KMS-11 (cell line): ENCODE measurements around the gene COMTD1.

ENCODE experiments used
- H2AFZ ChIP-seq: fragments of 200-600 bp; sonication (generic); 2 replicates; pipeline ENCODE4 v1.6.1; 2016; ENCODE audit warnings: antibody characterized with exemption, mixed run types, low read depth
- H3K27ac ChIP-seq: fragments of 200-600 bp; sonication (generic); 2 replicates; pipeline ENCODE4 v1.6.1; 2016; ENCODE audit warnings: mild to moderate bottlenecking, mixed run types
- H3K27me3 ChIP-seq: fragments of 200-600 bp; sonication (generic); 2 replicates; pipeline ENCODE4 v1.6.1; 2017; ENCODE audit warnings: mild to moderate bottlenecking, low read depth, mixed run types, moderate library complexity; ENCODE audit not compliant: insufficient read depth
- H3K36me3 ChIP-seq: fragments of 200-600 bp; sonication (generic); 2 replicates; pipeline ENCODE4 v1.6.1; 2017; ENCODE audit warnings: mild to moderate bottlenecking, mixed run types; ENCODE audit not compliant: insufficient read depth
- H3K4me1 ChIP-seq: fragments of 200-600 bp; sonication (generic); 2 replicates; pipeline ENCODE4 v1.6.1; 2016; ENCODE audit warnings: mild to moderate bottlenecking, low read depth, mixed run types; ENCODE audit not compliant: poor library complexity, severe bottlenecking
- H3K4me2 ChIP-seq: fragments of 200-600 bp; sonication (generic); 2 replicates; pipeline ENCODE4 v1.7.0; 2016; ENCODE audit warnings: mild to moderate bottlenecking, mixed run types
- H3K4me3 ChIP-seq: fragments of 200-600 bp; sonication (generic); IDR thresholded peaks from 2 replicates; pipeline ENCODE4 v1.6.1; 2017; ENCODE audit warnings: low read depth, low read length, mixed read lengths; ENCODE audit not compliant: insufficient read depth
- H3K79me2 ChIP-seq: fragments of 200-600 bp; sonication (generic); 2 replicates; pipeline ENCODE4 v1.6.1; 2016; ENCODE audit warnings: low read depth, mixed run types; ENCODE audit not compliant: insufficient read depth
- H3K9ac ChIP-seq: fragments of 200-600 bp; sonication (generic); 2 replicates; pipeline ENCODE4 v1.6.1; 2016; ENCODE audit warnings: mild to moderate bottlenecking, mixed run types
- H4K20me1 ChIP-seq: fragments of 200-600 bp; sonication (generic); 2 replicates; pipeline ENCODE4 v1.6.1; 2016; ENCODE audit warnings: mild to moderate bottlenecking, mixed run types; ENCODE audit not compliant: insufficient read depth
- TF ChIP-seq, protein P1 (sequence below): fragments of 200-600 bp; sonication (generic); conservative IDR thresholded peaks from 2 replicates; pipeline ENCODE4 v1.6.1; 2017; ENCODE audit warnings: low read depth, mild to moderate bottlenecking, antibody characterized with exemption, low read length, moderate library complexity, mixed read lengths

Gene COMTD1

DNA sequence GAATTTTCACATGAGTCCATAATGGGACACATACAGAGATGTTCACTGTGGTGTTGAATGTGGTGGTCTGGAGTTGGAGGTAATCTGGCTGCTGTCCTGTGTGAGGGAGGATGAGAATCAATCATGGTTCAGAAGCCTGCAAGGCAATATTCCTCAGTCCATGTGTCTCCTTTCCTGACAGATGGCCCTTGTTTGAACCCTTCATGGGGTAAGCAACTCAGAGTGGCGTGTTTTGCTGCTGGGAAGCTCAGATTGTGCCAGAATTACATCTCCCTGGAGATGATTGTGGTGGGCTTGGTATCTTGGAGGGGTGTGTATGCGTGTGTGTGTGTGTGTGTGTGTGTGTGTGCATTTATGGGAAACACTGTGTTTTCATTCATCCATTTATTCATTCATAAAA, 44.5 kb upstream of the COMTD1 start:
- H2AFZ ChIP-seq: no peak overlapping the region
- H3K9ac ChIP-seq: no peak overlapping the region
- no peak overlapping the region for H3K27ac ChIP-seq
- H3K36me3 ChIP-seq: no peaks in the 10 kb centered on the region
- H3K4me3 ChIP-seq: no peak overlapping the region
- H3K27me3 ChIP-seq: no peaks in the 10 kb centered on the region
- H3K79me2 ChIP-seq: no peaks in the 10 kb centered on the region
- no peak overlapping the region for H3K4me2 ChIP-seq
- H3K4me1 ChIP-seq: no peaks in the 10 kb centered on the region
- TF ChIP-seq, protein P1, sequence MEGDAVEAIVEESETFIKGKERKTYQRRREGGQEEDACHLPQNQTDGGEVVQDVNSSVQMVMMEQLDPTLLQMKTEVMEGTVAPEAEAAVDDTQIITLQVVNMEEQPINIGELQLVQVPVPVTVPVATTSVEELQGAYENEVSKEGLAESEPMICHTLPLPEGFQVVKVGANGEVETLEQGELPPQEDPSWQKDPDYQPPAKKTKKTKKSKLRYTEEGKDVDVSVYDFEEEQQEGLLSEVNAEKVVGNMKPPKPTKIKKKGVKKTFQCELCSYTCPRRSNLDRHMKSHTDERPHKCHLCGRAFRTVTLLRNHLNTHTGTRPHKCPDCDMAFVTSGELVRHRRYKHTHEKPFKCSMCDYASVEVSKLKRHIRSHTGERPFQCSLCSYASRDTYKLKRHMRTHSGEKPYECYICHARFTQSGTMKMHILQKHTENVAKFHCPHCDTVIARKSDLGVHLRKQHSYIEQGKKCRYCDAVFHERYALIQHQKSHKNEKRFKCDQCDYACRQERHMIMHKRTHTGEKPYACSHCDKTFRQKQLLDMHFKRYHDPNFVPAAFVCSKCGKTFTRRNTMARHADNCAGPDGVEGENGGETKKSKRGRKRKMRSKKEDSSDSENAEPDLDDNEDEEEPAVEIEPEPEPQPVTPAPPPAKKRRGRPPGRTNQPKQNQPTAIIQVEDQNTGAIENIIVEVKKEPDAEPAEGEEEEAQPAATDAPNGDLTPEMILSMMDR: no peak
- no peaks in the 10 kb centered on the region for H4K20me1 ChIP-seq

DNA sequence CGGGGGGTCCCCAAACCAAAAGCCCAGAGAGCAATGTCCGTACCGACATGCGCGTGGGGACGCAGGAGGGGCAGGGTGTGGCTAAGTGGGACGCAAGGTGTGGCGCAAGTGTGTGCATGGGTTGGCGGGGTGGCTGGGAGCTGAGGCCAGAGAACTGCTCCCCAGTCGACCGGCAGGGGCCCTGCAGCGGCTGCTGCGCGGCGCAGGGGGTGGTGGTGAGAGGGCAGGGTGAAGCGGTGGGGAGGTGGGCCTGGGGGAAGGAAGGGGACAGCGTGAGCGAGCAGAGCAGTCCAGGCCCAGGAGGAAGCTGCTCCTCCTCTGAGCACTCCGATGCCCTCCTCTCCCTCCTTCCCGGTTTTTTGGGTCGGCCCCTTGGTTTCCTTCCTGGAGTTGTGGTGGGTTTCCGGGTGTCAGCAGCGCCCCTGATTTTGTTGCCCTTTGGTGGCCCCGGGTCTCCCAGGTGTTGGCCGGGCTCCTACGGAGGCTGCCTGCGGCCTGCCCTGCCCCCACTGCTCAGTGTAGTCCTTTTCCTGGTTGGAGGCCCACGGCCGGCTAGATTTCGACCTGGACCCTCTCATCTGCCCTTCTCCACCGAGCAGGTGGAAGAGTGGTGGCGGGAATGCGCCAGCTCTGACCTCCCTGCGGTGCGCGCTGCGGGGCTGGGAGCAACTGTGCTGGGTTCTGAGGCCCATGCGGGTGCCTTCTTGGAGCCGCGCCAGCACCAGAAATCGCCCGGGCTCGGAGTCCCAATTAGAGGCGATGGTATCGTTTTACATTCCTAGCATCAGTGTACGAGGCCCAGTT, 40.5 kb upstream of the COMTD1 start:
- H3K9ac ChIP-seq: no peak overlapping the region
- no peaks in the 10 kb centered on the region for H4K20me1 ChIP-seq
- no peaks in the 10 kb centered on the region for H3K36me3 ChIP-seq
- no peak overlapping the region for H2AFZ ChIP-seq
- H3K4me1 ChIP-seq: no peaks in the 10 kb centered on the region
- no peak overlapping the region for H3K27ac ChIP-seq
- TF ChIP-seq, protein P1: no peak
- no peak overlapping the region for H3K4me3 ChIP-seq
- H3K79me2 ChIP-seq: no peaks in the 10 kb centered on the region
- no peak overlapping the region for H3K4me2 ChIP-seq
- H3K27me3 ChIP-seq: no peaks in the 10 kb centered on the region

DNA sequence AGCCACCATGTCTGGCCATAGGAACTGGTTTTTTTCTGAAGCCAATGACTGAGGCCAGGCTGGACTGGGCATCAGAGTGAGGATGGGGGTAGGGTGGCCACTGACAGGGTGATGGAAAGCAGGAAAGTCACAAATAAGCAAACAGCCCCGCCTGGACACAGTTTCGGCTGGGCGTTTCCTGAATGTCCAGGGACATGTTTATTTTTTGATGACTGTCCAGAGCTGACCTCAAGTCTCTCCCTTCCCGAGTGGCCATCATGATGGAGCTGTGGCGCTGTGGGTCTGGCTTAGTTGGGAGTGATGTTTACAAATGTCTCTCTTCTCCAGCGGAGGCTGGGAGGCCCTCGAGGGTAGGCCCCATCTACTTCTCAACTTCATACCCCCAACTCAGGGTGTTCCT, 37.1 kb upstream of the COMTD1 start:
- no peak overlapping the region for H3K4me3 ChIP-seq
- TF ChIP-seq, protein P1: no peak
- no peak overlapping the region for H2AFZ ChIP-seq
- no peak overlapping the region for H3K4me2 ChIP-seq
- H3K9ac ChIP-seq: no peak overlapping the region
- H3K27ac ChIP-seq: no peak overlapping the region
- no peaks in the 10 kb centered on the region for H3K4me1 ChIP-seq
- no peaks in the 10 kb centered on the region for H3K36me3 ChIP-seq
- no peaks in the 10 kb centered on the region for H4K20me1 ChIP-seq
- H3K27me3 ChIP-seq: no peaks in the 10 kb centered on the region
- H3K79me2 ChIP-seq: no peaks in the 10 kb centered on the region

DNA sequence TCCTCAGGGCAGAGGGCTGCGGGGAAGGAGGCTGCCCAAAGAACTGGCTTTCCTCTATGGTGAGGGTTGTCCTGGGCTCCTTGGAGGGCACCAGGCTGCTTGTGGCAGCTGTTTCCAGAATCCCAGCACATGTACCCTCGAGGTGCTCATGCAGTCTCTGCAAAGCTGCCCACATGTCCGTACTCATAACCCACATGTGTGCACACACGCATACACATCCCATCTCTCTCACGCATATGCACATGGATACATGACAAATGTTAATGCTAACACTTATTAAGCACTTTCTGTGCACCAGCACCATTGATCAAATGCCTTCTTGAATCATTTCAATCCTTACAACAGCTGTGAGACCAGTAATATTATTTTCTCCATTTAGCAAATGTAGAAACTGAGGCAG, 36.3 kb upstream of the COMTD1 start:
- no peak overlapping the region for H2AFZ ChIP-seq
- H3K27me3 ChIP-seq: no peaks in the 10 kb centered on the region
- H3K4me2 ChIP-seq: no peak overlapping the region
- H3K4me1 ChIP-seq: no peaks in the 10 kb centered on the region
- H4K20me1 ChIP-seq: no peaks in the 10 kb centered on the region
- no peaks in the 10 kb centered on the region for H3K36me3 ChIP-seq
- H3K79me2 ChIP-seq: no peaks in the 10 kb centered on the region
- no peak overlapping the region for H3K27ac ChIP-seq
- no peak overlapping the region for H3K9ac ChIP-seq
- TF ChIP-seq, protein P1: no peak
- H3K4me3 ChIP-seq: no peak overlapping the region
